Measurements from ENCODE around the gene RSPH1.

The RSPH1 gene

GRCh38 chr21:42439284-42440186 lies 56.5 kb downstream of the RSPH1 start:
- TF ChIP-seq, protein P1, sequence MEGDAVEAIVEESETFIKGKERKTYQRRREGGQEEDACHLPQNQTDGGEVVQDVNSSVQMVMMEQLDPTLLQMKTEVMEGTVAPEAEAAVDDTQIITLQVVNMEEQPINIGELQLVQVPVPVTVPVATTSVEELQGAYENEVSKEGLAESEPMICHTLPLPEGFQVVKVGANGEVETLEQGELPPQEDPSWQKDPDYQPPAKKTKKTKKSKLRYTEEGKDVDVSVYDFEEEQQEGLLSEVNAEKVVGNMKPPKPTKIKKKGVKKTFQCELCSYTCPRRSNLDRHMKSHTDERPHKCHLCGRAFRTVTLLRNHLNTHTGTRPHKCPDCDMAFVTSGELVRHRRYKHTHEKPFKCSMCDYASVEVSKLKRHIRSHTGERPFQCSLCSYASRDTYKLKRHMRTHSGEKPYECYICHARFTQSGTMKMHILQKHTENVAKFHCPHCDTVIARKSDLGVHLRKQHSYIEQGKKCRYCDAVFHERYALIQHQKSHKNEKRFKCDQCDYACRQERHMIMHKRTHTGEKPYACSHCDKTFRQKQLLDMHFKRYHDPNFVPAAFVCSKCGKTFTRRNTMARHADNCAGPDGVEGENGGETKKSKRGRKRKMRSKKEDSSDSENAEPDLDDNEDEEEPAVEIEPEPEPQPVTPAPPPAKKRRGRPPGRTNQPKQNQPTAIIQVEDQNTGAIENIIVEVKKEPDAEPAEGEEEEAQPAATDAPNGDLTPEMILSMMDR (IDR thresholded peaks at IDR 0.05; ENCODE audit: borderline replicate concordance, control extremely low read depth, extremely low read depth, insufficient read depth, missing control alignments), result no peak
- peak; percentile 67 for DNase-seq (ENCODE audit: low spot score)
- in situ Hi-C loops (cut with MboI; ENCODE audit: low sequenced_read_pairs, unreplicated experiment), result loop anchor here (10.0 kb wide), 1 partner anchor 285 kb away; no protein-coding TSS in a partner anchor

DNA sequence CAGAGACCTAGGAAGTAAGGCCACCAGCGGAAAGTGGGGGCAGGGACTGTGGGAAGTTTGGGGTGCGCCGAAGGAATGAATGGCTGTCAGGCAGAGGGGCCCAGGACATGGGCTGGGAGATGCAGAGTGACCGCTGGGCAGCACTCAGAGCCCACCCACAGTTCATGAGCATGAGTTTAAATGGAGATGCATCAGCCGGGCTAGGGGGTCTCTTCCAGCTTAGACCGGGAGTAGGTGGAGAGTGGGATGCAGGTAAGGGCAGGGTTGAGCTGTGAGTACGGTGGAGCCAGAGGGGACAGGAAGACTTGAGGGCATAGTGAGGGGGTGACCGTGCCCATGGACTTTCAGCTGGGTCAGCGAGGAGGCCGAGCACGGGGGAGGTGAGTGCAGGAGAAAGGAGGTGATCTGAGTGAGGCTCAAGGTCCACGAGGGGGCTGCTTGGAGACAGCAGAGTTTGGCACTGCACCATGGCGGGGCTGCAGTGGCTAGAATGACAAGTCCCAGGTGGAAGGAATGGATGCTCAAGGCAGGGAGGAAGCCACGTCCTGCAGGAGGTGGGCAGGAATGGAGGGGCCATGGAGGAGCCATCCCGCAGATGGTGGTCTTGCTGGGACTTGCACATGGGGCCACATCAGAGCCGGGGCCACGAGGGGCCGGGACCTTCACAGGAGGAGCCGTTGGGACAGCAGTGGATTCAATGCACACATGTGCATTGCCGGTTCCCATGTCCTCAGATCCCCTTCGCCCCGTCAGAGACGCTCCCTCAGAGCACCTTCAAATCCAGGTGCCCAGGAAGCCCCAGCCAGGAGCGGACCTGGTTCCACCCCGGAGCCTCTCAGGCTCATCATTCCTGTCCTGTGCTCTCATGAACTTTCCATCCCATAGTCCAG lies 57.5 kb downstream of the RSPH1 start:
- TF ChIP-seq, protein P1 (IDR thresholded peaks at IDR 0.05; ENCODE audit: borderline replicate concordance, control extremely low read depth, extremely low read depth, insufficient read depth, missing control alignments), result no peak
- in situ Hi-C loops (cut with MboI; ENCODE audit: low sequenced_read_pairs, unreplicated experiment), result no loop called here
- DNase-seq (ENCODE audit: low spot score), result no peak

GRCh38 chr21:42437786-42438185 lies 58.2 kb downstream of the RSPH1 start:
- in situ Hi-C loops (cut with MboI; ENCODE audit: low sequenced_read_pairs, unreplicated experiment), result no loop called here
- DNase-seq (ENCODE audit: low spot score), result no peak
- TF ChIP-seq, protein P1 (IDR thresholded peaks at IDR 0.05; ENCODE audit: borderline replicate concordance, control extremely low read depth, extremely low read depth, insufficient read depth, missing control alignments), result no peak

- in situ Hi-C loops (cut with MboI; ENCODE audit: low sequenced_read_pairs, unreplicated experiment), result no loop called here
- TF ChIP-seq, protein P1 (IDR thresholded peaks at IDR 0.05; ENCODE audit: borderline replicate concordance, control extremely low read depth, extremely low read depth, insufficient read depth, missing control alignments), result no peak
These were observed 59.1 kb downstream of the RSPH1 start for GRCh38 chr21:42436914-42437313.

GRCh38 chr21:42435833-42436232 lies 60.2 kb downstream of the RSPH1 start:
- no peak for DNase-seq (ENCODE audit: low spot score)
- in situ Hi-C loops (cut with MboI; ENCODE audit: low sequenced_read_pairs, unreplicated experiment), result no loop called here
- TF ChIP-seq, protein P1 (IDR thresholded peaks at IDR 0.05; ENCODE audit: borderline replicate concordance, control extremely low read depth, extremely low read depth, insufficient read depth, missing control alignments), result no peak

More at GRCh38 chr21:42436914-42437313, 59.1 kb downstream of the RSPH1 start:
- no peak for DNase-seq (ENCODE audit: low spot score)

DNA sequence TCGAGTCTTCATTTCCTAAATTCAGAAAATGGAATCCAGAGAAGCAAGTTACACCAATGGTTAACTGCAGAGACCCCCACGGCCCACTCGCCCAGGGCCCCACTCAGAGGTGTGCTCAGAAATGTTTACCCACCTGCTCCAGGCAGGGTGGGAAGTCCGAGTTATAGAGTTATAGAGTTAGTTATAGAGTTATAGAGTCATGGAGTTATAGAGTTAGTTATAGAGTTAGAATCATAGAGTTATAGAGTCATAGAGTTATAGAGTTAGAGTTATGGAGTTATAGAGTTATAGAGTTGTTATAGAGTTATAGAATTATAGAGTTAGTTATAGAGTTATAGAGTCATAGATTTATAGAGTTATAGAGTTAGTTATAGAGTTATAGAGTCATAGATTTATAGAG lies 60.6 kb downstream of the RSPH1 start:
- in situ Hi-C loops (cut with MboI; ENCODE audit: low sequenced_read_pairs, unreplicated experiment), result no loop called here
- DNase-seq (ENCODE audit: low spot score), result no peak
- TF ChIP-seq, protein P1 (IDR thresholded peaks at IDR 0.05; ENCODE audit: borderline replicate concordance, control extremely low read depth, extremely low read depth, insufficient read depth, missing control alignments), result no peak

Data from GM13976 (cell line).